Measurements from ENCODE around the gene PROM1. TPM values are rescaled to one million over a fixed set of nuclear protein-coding genes. Genes with fewer than 3 reads are reported as not detected.

PROM1 gene
- total RNA-seq, 4 donors from 2014 or later = 0.13 to 6.7 (median 1.7) TPM; not detected in 1

- TF ChIP-seq POLR2A (IDR thresholded peaks at IDR 0.05) (no peak), CTCF (IDR thresholded peaks at IDR 0.05) (no peak)
- no peaks in the 10 kb centered on the region for H3K36me3 ChIP-seq
- no peaks in the 10 kb centered on the region for H3K9me3 ChIP-seq
- no peak overlapping the region for H3K27ac ChIP-seq
- H3K4me3 ChIP-seq = no peak overlapping the region
- 78 to 86% methylated on average over 1 of the region's 1 CpG for WGBS, 2 donors
- H3K4me1 ChIP-seq = no peaks in the 10 kb centered on the region
- DNase-seq = no peak
- H3K27me3 ChIP-seq = peaks cover 0 to 14% (median 0%) of the 10 kb centered on the region in 4 donors
- intact Hi-C loops (cut with DNase I) = no loop called here
These were observed 95.6 kb downstream of the PROM1 start for GRCh38 chr4:15988222-15988621.

GRCh38 chr4:15986907-15987306, 96.9 kb downstream of the PROM1 start:
- 43 to 55% methylated on average over 2 to 4 of the region's 5 CpGs for WGBS, 2 donors
- no peaks in the 10 kb centered on the region for H3K9me3 ChIP-seq
- no peaks in the 10 kb centered on the region for H3K4me1 ChIP-seq
- no peak overlapping the region for H3K4me3 ChIP-seq
- no peaks in the 10 kb centered on the region for H3K36me3 ChIP-seq
- H3K27ac ChIP-seq = no peak overlapping the region
- peaks cover 0 to 14% (median 0%) of the 10 kb centered on the region in 4 donors for H3K27me3 ChIP-seq
- intact Hi-C loops (cut with DNase I) = no loop called here
- TF ChIP-seq POLR2A (IDR thresholded peaks at IDR 0.05) (no peak), CTCF (IDR thresholded peaks at IDR 0.05) (no peak)
- no peak for DNase-seq

- no peaks in the 10 kb centered on the region for H3K36me3 ChIP-seq
- intact Hi-C loops (cut with DNase I) = no loop called here
- WGBS, 2 donors = 76 to 77% methylated on average over 2 of the region's 2 CpGs
- H3K4me1 ChIP-seq = no peaks in the 10 kb centered on the region
- H3K9me3 ChIP-seq = no peaks in the 10 kb centered on the region
- DNase-seq = no peak
- no peaks in the 10 kb centered on the region for H3K27me3 ChIP-seq
- no peak for TF ChIP-seq POLR2A (IDR thresholded peaks at IDR 0.05)
- TF ChIP-seq CTCF (IDR thresholded peaks at IDR 0.05) = no peak
- H3K4me3 ChIP-seq = no peak overlapping the region
- no peak overlapping the region for H3K27ac ChIP-seq
These were observed 100.2 kb downstream of the PROM1 start for GRCh38 chr4:15983610-15984009.

- no peak overlapping the region for H3K4me3 ChIP-seq
- 64 to 69% methylated on average over 7 to 8 of the region's 8 CpGs for WGBS, 2 donors
- H3K27ac ChIP-seq = no peak overlapping the region
- no peaks in the 10 kb centered on the region for H3K9me3 ChIP-seq
- H3K4me1 ChIP-seq = no peaks in the 10 kb centered on the region
- no peak for DNase-seq
- intact Hi-C loops (cut with DNase I) = no loop called here
- H3K36me3 ChIP-seq = no peaks in the 10 kb centered on the region
- H3K27me3 ChIP-seq = no peaks in the 10 kb centered on the region
- TF ChIP-seq CTCF (IDR thresholded peaks at IDR 0.05) = no peak
- TF ChIP-seq POLR2A (IDR thresholded peaks at IDR 0.05) = no peak
These were observed 100.8 kb downstream of the PROM1 start for GRCh38 chr4:15982842-15983524.

- intact Hi-C loops (cut with DNase I) = no loop called here
These were observed 107.1 kb downstream of the PROM1 start for GRCh38 chr4:15976456-15977447.

More at GRCh38 chr4:15976456-15977447, 107.1 kb downstream of the PROM1 start:
- no peak for DNase-seq
- Histone ChIP-seq H3K9me3 (no peaks in the 10 kb centered on the region), H3K36me3 (no peaks in the 10 kb centered on the region), H3K4me1 (no peaks in the 10 kb centered on the region), H3K27ac (no peak overlapping the region), H3K4me3 (no peak overlapping the region), H3K27me3 (no peaks in the 10 kb centered on the region)
- TF ChIP-seq POLR2A (IDR thresholded peaks at IDR 0.05) (no peak), CTCF (IDR thresholded peaks at IDR 0.05) (no peak)
- WGBS, 2 donors = 68 to 89% methylated on average over 5 to 6 of the region's 7 CpGs
